Measurements from ENCODE around the gene DSN1. TPM values are rescaled to one million over a fixed set of nuclear protein-coding genes. Genes with fewer than 3 reads are reported as not detected.
A peak's percentile ranks its signal among the peaks of the same experiment; 100 is the strongest.

Gene DSN1
- polyA plus RNA-seq, 2 of the 4 experiments (the other 2 are of a cell fraction), result 38.2 to 41.3 TPM

DNA sequence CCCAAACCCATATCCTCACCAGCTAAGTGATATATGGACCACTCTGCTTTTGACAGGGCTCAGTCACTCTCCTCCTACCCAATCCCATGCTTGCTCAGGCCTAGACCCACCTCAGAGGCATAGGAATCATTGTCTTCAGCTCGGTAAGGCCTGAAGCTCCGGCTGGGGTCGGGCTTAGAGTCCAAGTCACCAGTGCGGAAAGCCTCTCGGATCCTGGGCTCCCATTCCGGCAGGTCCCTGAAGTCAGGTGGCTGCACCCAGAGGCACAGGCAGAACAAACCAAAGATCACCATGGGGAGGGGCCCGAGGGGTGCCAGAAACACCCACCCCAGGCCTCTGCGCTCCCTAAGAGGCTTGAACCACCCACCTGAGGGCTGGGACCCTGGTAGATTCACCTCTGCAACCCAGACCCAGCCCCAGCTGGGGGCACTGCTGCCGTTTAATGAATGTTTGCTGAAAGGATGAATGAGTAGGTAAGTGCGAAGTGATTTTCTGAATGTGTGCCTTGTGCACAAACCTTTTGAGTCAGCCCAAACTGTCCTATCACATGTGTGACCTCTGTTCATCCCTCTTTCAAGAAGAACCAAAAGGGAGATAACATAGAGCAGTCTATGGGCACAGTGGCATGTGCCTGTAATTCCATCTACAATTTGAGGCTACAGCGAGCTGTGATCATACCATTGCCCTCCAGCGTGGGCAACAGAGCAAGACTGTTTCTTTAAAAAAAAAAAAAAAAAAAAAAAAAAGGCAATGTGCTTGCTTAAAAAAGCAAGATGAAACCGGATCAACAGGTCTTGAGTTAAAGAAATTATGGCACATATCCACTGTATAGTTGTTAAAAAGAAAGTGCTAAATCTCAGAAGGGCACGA lies 39.3 kb upstream of the DSN1 start:
- no peak for TF ChIP-seq RCOR1 (IDR thresholded peaks at IDR 0.05; ENCODE audit: low read depth, low read length)
- ATAC-seq (no peak), DNase-seq (ENCODE audit: low read depth in 1 of 2, low spot score in 1 of 2) (no peak), FAIRE-seq (no peak)
- CTCF ChIA-PET, result interaction anchor here (1.5 to 2.5 kb wide), 3 partner anchors 10 to 51 kb away, joined by 4 to 12 read pairs (median 7); a partner anchor contains a TSS
- no peak overlapping the region for H3K4me2 ChIP-seq
- H3K4me1 ChIP-seq, result peaks cover 12% of the 10 kb centered on the region
- no peak overlapping the region for H3K4me3 ChIP-seq
- no peak overlapping the region for H3K27ac ChIP-seq
- POLR2A ChIA-PET, result no interaction called here
- WGBS (ENCODE audit: missing lambda C conversion rate), result 88% methylated on average over 14 of the region's 14 CpGs
- no peaks in the 10 kb centered on the region for H3K9me3 ChIP-seq

DNA sequence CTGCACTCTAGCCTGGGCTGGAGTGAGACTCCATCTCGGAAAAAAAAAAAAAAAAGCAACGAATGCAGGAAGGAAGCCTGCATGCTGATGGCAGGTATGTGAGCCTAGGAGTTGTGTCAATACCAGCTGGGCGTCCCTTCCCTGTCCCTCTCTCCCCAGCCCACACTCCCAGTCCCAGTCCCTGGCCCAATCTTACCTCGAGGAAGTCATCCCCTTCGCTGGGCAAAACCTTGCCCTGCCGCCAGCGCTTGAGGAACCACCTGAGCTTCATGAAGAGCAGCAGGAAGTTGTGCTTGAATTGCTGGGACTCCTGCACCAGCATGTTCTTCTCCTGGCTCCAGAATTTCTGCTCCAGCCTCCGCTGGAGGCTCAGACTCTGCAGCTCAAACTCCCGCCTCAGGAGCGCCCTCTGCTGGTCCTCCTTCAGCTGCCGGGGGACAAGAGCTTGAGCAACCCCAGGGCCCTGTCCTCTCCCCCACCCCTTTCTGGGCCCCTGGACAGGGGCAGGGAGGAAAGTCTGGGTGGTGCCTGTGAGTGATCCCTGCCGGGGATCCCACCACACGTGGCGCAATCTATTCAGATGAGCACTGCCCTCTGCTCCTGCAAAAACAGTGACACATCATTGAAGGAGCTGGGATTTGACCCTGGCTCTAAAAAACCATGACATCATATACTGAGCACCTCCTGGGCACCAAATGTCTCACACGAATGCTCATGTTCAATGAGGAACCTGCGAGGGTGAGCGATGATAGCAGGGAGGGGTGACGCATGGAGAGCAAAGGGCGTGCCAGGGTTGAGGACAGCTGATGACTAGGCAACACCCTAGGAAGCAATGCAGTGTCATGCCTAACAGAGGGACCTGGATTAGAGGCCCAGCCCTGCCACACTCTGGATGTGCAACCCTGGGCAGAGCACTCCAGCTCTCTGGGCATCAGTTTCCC lies 35.0 kb upstream of the DSN1 start:
- ChIA-PET CTCF (interaction anchor here (0.6 to 3.3 kb wide), 44 partner anchors 8 to 391 kb away, joined by 3 to 48 read pairs (median 4); partner anchors contain the start of gene DSN1), POLR2A (no interaction called here)
- H3K27ac ChIP-seq, result peak overlapping the region; percentile 47 to 52
- TF ChIP-seq CBX8 (IDR thresholded peaks at IDR 0.05) (no peak), ZNF302 (CRISPR knock-in tag; IDR thresholded peaks at IDR 0.05) (no peak), FOSL2 (IDR thresholded peaks at IDR 0.05) (no peak), FOSL2 (CRISPR knock-in tag; IDR thresholded peaks at IDR 0.05) (peak; percentile 48; the same call in 1 of the 2 replicates), BHLHE40 (IDR thresholded peaks at IDR 0.05; ENCODE audit: low read depth, low read length) (no peak), RAD21 (conservative IDR thresholded peaks at IDR 0.05 in 1 of 2, IDR thresholded peaks at IDR 0.05 in 1 of 2) (peak; percentile 23 to 43; a peak in 3 of 5 replicates), MAFK (IDR thresholded peaks at IDR 0.05; ENCODE audit: partially characterized antibody) (peak; percentile 73), ZC3H11A (IDR thresholded peaks at IDR 0.05) (no peak), KDM5A (IDR thresholded peaks at IDR 0.05) (no peak), CHD2 (IDR thresholded peaks at IDR 0.05; ENCODE audit: low read length, partially characterized antibody) (no peak), ZSCAN20 (CRISPR knock-in tag; IDR thresholded peaks at IDR 0.05) (no peak), MAZ (IDR thresholded peaks at IDR 0.05; ENCODE audit: borderline replicate concordance, low read depth, low read length) (no peak), SMC3 (IDR thresholded peaks at IDR 0.05) (peak; percentile 58), EP300 (IDR thresholded peaks at IDR 0.05) (no peak), EHF (CRISPR knock-in tag; IDR thresholded peaks at IDR 0.05) (no peak), CEBPB (IDR thresholded peaks at IDR 0.05) (peak; percentile 21 to 66; a peak in 1 of 4 replicates), RARB (CRISPR knock-in tag; IDR thresholded peaks at IDR 0.05) (no peak), HOXB5 (CRISPR knock-in tag; IDR thresholded peaks at IDR 0.05) (no peak), NFE2L2 (conservative IDR thresholded peaks at IDR 0.05; ENCODE audit: low read length) (peak; percentile 43; the same call in 1 of the 2 replicates)
- TF ChIP-seq, protein P1, sequence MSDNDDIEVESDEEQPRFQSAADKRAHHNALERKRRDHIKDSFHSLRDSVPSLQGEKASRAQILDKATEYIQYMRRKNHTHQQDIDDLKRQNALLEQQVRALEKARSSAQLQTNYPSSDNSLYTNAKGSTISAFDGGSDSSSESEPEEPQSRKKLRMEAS (IDR thresholded peaks at IDR 0.05), result peak; percentile 30; the same call in 1 of the 2 replicates
- TF ChIP-seq, protein P2, sequence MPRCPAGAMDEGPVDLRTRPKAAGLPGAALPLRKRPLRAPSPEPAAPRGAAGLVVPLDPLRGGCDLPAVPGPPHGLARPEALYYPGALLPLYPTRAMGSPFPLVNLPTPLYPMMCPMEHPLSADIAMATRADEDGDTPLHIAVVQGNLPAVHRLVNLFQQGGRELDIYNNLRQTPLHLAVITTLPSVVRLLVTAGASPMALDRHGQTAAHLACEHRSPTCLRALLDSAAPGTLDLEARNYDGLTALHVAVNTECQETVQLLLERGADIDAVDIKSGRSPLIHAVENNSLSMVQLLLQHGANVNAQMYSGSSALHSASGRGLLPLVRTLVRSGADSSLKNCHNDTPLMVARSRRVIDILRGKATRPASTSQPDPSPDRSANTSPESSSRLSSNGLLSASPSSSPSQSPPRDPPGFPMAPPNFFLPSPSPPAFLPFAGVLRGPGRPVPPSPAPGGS (IDR thresholded peaks at IDR 0.05), result no peak
- TF ChIP-seq, protein P3, sequence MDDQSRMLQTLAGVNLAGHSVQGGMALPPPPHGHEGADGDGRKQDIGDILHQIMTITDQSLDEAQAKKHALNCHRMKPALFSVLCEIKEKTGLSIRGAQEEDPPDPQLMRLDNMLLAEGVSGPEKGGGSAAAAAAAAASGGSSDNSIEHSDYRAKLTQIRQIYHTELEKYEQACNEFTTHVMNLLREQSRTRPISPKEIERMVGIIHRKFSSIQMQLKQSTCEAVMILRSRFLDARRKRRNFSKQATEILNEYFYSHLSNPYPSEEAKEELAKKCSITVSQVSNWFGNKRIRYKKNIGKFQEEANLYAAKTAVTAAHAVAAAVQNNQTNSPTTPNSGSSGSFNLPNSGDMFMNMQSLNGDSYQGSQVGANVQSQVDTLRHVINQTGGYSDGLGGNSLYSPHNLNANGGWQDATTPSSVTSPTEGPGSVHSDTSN (IDR thresholded peaks at IDR 0.05), result no peak
- TF ChIP-seq, protein P4, sequence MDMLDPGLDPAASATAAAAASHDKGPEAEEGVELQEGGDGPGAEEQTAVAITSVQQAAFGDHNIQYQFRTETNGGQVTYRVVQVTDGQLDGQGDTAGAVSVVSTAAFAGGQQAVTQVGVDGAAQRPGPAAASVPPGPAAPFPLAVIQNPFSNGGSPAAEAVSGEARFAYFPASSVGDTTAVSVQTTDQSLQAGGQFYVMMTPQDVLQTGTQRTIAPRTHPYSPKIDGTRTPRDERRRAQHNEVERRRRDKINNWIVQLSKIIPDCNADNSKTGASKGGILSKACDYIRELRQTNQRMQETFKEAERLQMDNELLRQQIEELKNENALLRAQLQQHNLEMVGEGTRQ (IDR thresholded peaks at IDR 0.05), result no peak
- TF ChIP-seq, protein P5, sequence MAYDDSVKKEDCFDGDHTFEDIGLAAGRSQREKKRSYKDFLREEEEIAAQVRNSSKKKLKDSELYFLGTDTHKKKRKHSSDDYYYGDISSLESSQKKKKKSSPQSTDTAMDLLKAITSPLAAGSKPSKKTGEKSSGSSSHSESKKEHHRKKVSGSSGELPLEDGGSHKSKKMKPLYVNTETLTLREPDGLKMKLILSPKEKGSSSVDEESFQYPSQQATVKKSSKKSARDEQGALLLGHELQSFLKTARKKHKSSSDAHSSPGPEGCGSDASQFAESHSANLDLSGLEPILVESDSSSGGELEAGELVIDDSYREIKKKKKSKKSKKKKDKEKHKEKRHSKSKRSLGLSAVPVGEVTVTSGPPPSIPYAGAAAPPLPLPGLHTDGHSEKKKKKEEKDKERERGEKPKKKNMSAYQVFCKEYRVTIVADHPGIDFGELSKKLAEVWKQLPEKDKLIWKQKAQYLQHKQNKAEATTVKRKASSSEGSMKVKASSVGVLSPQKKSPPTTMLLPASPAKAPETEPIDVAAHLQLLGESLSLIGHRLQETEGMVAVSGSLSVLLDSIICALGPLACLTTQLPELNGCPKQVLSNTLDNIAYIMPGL (CRISPR knock-in tag; IDR thresholded peaks at IDR 0.05; ENCODE audit: borderline replicate concordance), result no peak
- TF ChIP-seq, protein P6, sequence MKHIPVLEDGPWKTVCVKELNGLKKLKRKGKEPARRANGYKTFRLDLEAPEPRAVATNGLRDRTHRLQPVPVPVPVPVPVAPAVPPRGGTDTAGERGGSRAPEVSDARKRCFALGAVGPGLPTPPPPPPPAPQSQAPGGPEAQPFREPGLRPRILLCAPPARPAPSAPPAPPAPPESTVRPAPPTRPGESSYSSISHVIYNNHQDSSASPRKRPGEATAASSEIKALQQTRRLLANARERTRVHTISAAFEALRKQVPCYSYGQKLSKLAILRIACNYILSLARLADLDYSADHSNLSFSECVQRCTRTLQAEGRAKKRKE (CRISPR knock-in tag; IDR thresholded peaks at IDR 0.05; ENCODE audit: low read depth), result no peak

More for the DNA sequence above, 35.0 kb upstream of the DSN1 start:
- Histone ChIP-seq H3K4me1 (peaks cover 12% of the 10 kb centered on the region), H3K4me3 (no peak overlapping the region), H3K4me2 (peak overlapping the region; percentile 32; the same call in 1 of the 3 replicates), H3K9me3 (no peaks in the 10 kb centered on the region)
- FAIRE-seq, result no peak
- WGBS (ENCODE audit: missing lambda C conversion rate), result 49% methylated on average over 19 of the region's 19 CpGs
- DNase-seq (ENCODE audit: low read depth in 1 of 2, low spot score in 1 of 2), result peak; percentile 68 to 83
- ATAC-seq, result peak; percentile 82 to 89
